HCT116 (cell line): ENCODE results near the gene HDAC11.
"Not testable (repeated sequence)": the region's sequence is repeated elsewhere in the genome, so short reads cannot be mapped to it uniquely, and the experiment has no call there.

ENCODE experiments used
- CTCF ChIP-seq, 3 experiments: fragments of 200-600 bp in 1 of 3; sonication (generic) in 1 of 3; IDR thresholded peaks in 2 of 3; conservative IDR thresholded peaks in 1 of 3; 2 replicates each; pipeline ENCODE4 v1.5.1; 2012 to 2017; ENCODE audit warnings: low read depth in 2 of 3, low read length in 2 of 3, antibody characterized with exemption in 1 of 3, borderline replicate concordance in 1 of 3, control low read depth in 1 of 3, mild to moderate bottlenecking in 1 of 3, mixed read lengths in 1 of 3, mixed run types in 1 of 3, moderate library complexity in 1 of 3; ENCODE audit not compliant: insufficient read depth in 1 of 3
- EZH2 ChIP-seq: fragments of 200-600 bp; sonication (generic); IDR thresholded peaks from 2 replicates; pipeline ENCODE4 v1.6.1; 2017; ENCODE audit warnings: antibody characterized with exemption, mixed run types
- EZH2phosphoT487 ChIP-seq: fragments of 200-600 bp; IDR thresholded peaks from 2 replicates; pipeline ENCODE4 v1.6.1; 2018; ENCODE audit warnings: antibody characterized with exemption, borderline replicate concordance
- JUND ChIP-seq: IDR thresholded peaks from 2 replicates; pipeline ENCODE4 v1.6.1; 2012
- POLR2A ChIP-seq: IDR thresholded peaks from 2 replicates; pipeline ENCODE4 v1.7.0; 2011; ENCODE audit warnings: borderline replicate concordance; ENCODE audit not compliant: insufficient read depth, insufficient read length; ENCODE audit errors: extremely low read depth
- POLR2AphosphoS5 ChIP-seq: IDR thresholded peaks from 2 replicates; pipeline ENCODE4 v1.6.1; 2011; ENCODE audit warnings: mild to moderate bottlenecking, low read depth, low read length, moderate library complexity
- RAD21 ChIP-seq: IDR thresholded peaks from 2 replicates; pipeline ENCODE4 v1.6.1; 2012; ENCODE audit warnings: low read depth, mild to moderate bottlenecking

- TF ChIP-seq CTCF (IDR thresholded peaks at IDR 0.05 in 2 of 3, conservative IDR thresholded peaks at IDR 0.05 in 1 of 3; ENCODE audit: borderline replicate concordance in 1 of 3, insufficient read depth in 1 of 3, low read depth in 2 of 3, low read length in 2 of 3); EZH2; POLR2AphosphoS5; POLR2A; EZH2phosphoT487; JUND; RAD21: not testable (repeated sequence)
Observed at GRCh38 chr3:13442882-13443281, 37.2 kb upstream of the HDAC11 start.
